GM23338 (cell line): ENCODE measurements around the gene ZCCHC17. TPM values are rescaled to one million over a fixed set of nuclear protein-coding genes. Genes with fewer than 3 reads are reported as not detected.
A peak's percentile ranks its signal among the peaks of the same experiment; 100 is the strongest.

Experiments used
- ATAC-seq: fragments of 200-7000 bp; cut with Tn5 transposase; 3 replicates; pipeline ENCODE4 v1.9.1; 2020
- DNase-seq: peaks from one replicate; pipeline ENCODE4 v3.0.0-alpha.2; 2015; ENCODE audit warnings: low spot score
- H2AFZ ChIP-seq: fragments of 200-600 bp; sonication (generic); 2 replicates; pipeline ENCODE4 v1.8.0; 2016; ENCODE audit warnings: antibody characterized with exemption, mild to moderate bottlenecking, moderate library complexity
- H3F3A ChIP-seq: fragments of 200-600 bp; sonication (generic); replicated peaks from 2 replicates; pipeline ENCODE4 v1.8.0; 2017; ENCODE audit warnings: antibody characterized with exemption, mixed run types, low read depth
- H3K27ac ChIP-seq: fragments of 200-600 bp; sonication (generic); 2 replicates; pipeline ENCODE4 v1.6.1; 2016; ENCODE audit warnings: low read depth
- H3K27me3 ChIP-seq: fragments of 200-600 bp; sonication (generic); 2 replicates; pipeline ENCODE4 v1.8.0; 2016; ENCODE audit warnings: mild to moderate bottlenecking, mixed run types, moderate library complexity; ENCODE audit not compliant: insufficient read depth
- H3K36me3 ChIP-seq: fragments of 200-600 bp; sonication (generic); 2 replicates; pipeline ENCODE4 v1.8.0; 2016; ENCODE audit warnings: mild to moderate bottlenecking; ENCODE audit not compliant: insufficient read depth
- H3K4me1 ChIP-seq: fragments of 200-600 bp; sonication (generic); 2 replicates; pipeline ENCODE4 v1.8.0; 2016; ENCODE audit warnings: mild to moderate bottlenecking, moderate library complexity; ENCODE audit not compliant: insufficient read depth
- H3K4me2 ChIP-seq: fragments of 200-600 bp; sonication (generic); 2 replicates; pipeline ENCODE4 v1.7.1; 2017; ENCODE audit warnings: mixed run types
- H3K4me3 ChIP-seq: fragments of 200-600 bp; sonication (generic); 2 replicates; pipeline ENCODE4 v1.6.1; 2016; ENCODE audit warnings: mixed run types
- H3K79me2 ChIP-seq: fragments of 200-600 bp; sonication (generic); replicated peaks from 2 replicates; pipeline ENCODE4 v1.8.0; 2017; ENCODE audit warnings: mild to moderate bottlenecking; ENCODE audit not compliant: insufficient read depth
- H3K9me2 ChIP-seq: fragments of 200-600 bp; sonication (generic); 2 replicates; pipeline ENCODE4 v1.8.0; 2017; ENCODE audit not compliant: insufficient read depth
- H4K20me1 ChIP-seq: fragments of 200-600 bp; sonication (generic); replicated peaks from 2 replicates; pipeline ENCODE4 v1.8.0; 2017; ENCODE audit warnings: mild to moderate bottlenecking; ENCODE audit not compliant: insufficient read depth
- H3K27ac Mint-ChIP-seq: 2 replicates; pipeline ENCODE4 v1.8.0; 2020; ENCODE audit warnings: inconsistent platforms, mild to moderate bottlenecking, moderate library complexity, mixed read lengths
- H3K27me3 Mint-ChIP-seq: 3 replicates; pipeline ENCODE4 v1.8.0; 2022; ENCODE audit warnings: low read depth, mild to moderate bottlenecking, moderate library complexity, mixed read lengths, inconsistent platforms; ENCODE audit not compliant: insufficient read depth, poor library complexity
- H3K36me3 Mint-ChIP-seq: 3 replicates; pipeline ENCODE4 v1.8.0; 2021; ENCODE audit warnings: low read depth, mild to moderate bottlenecking, inconsistent platforms, moderate library complexity, mixed read lengths
- H3K4me1 Mint-ChIP-seq: 3 replicates; pipeline ENCODE4 v1.8.0; 2020; ENCODE audit warnings: mild to moderate bottlenecking, inconsistent platforms, mixed read lengths
- H3K4me3 Mint-ChIP-seq: 3 replicates; pipeline ENCODE4 v1.8.0; 2021; ENCODE audit warnings: moderate library complexity, mild to moderate bottlenecking, inconsistent platforms, mixed read lengths
- H3K9me3 Mint-ChIP-seq: 3 replicates; pipeline ENCODE4 v1.8.0; 2020; ENCODE audit warnings: moderate library complexity, mild to moderate bottlenecking, inconsistent platforms, mixed read lengths
- CTCF ChIP-seq, 2 experiments: fragments of 200-600 bp in 1 of 2; sonication (generic) in 1 of 2; conservative IDR thresholded peaks; 2 replicates each; pipeline versions ENCODE4 v1.5.1 to v1.6.1; 2016 to 2017; ENCODE audit warnings: antibody characterized with exemption in 2 of 2, low read depth in 2 of 2, mild to moderate bottlenecking in 2 of 2, moderate library complexity in 1 of 2
- EZH2 ChIP-seq: fragments of 200-600 bp; sonication (generic); IDR thresholded peaks from one replicate; pipeline ENCODE4 v1.8.0; 2017; ENCODE audit warnings: antibody characterized with exemption, mild to moderate bottlenecking, low read depth; ENCODE audit not compliant: unreplicated experiment
- JUNB ChIP-seq: IDR thresholded peaks from one replicate; pipeline ENCODE4 v1.6.1; 2016; ENCODE audit warnings: antibody characterized with exemption; ENCODE audit not compliant: unreplicated experiment
- POLR2AphosphoS5 ChIP-seq: IDR thresholded peaks from 2 replicates; pipeline ENCODE4 v1.6.1; 2016; ENCODE audit warnings: antibody characterized with exemption, low read depth
- REST ChIP-seq: IDR thresholded peaks from one replicate; pipeline ENCODE4 v1.6.1; 2018; ENCODE audit warnings: antibody characterized with exemption; ENCODE audit not compliant: unreplicated experiment
- STAT1 ChIP-seq: IDR thresholded peaks from one replicate; pipeline ENCODE4 v1.6.1; 2016; ENCODE audit warnings: antibody characterized with exemption; ENCODE audit not compliant: unreplicated experiment
- polyA plus RNA-seq: library from polyadenylated mRNA; unstranded; fragments of >200 nt; fragmentation: Nextera tagmentation; extraction: Ambion mirVana; gene quantifications from 2 replicates; pipeline ENCODE4 v1.2.1, GENCODE V29; 2016
- total RNA-seq: library from RNA; depleted of rRNA; stranded (reverse); fragments of >200 nt; shearing (Covaris generic); gene quantifications from 2 replicates; pipeline ENCODE4 v1.2.3, GENCODE V29; 2014
- TF ChIP-seq, protein P1 (sequence below): IDR thresholded peaks from 2 replicates; pipeline ENCODE4 v1.6.1; 2016; ENCODE audit warnings: antibody characterized with exemption

The ZCCHC17 gene
- total and polyA plus RNA-seq, 2 experiments from 2014 or later: 40.1 to 134 TPM

DNA sequence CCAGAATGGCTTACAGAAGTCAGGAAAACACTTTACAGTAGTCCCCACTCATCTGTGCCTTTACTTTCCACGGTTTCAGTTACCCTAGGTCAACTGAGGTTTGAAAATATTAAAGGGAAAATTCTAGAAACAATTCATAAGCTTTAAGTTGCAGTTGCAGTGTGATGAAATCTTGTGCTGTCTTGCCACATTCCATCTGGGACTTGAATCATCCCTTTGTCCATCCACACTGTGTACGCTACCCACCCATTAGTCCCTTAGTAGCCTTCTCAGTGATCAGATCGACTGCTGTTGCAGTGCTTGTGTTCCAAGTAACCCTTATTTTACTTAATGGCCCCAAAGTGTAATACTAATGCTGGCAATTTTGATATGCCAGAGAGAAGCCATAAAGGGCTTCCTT, 30.5 kb downstream of the ZCCHC17 start:
- Histone ChIP-seq H3K4me1 (no peaks in the 10 kb centered on the region), H3K79me2 (no peaks in the 10 kb centered on the region), H3K27me3 (no peaks in the 10 kb centered on the region), H3K4me2 (no peak overlapping the region), H3K9me2 (no peaks in the 10 kb centered on the region), H3F3A (no peaks in the 10 kb centered on the region), H3K27ac (peak overlapping the region; percentile 40; the same call in 1 of the 2 replicates), H3K36me3 (no peaks in the 10 kb centered on the region), H3K4me3 (no peak overlapping the region), H2AFZ (no peak overlapping the region), H4K20me1 (peaks cover 8% of the 10 kb centered on the region; the same call in 1 of the 2 replicates)
- Mint-ChIP-seq H3K9me3 (no peaks in the 10 kb centered on the region), H3K27ac (peak overlapping the region; percentile 74; the same call in 1 of the 2 replicates), H3K4me3 (no peak overlapping the region), H3K36me3 (peaks cover 19% of the 10 kb centered on the region), H3K4me1 (peaks cover 2% of the 10 kb centered on the region; the same call in 2 of the 3 replicates), H3K27me3 (no peaks in the 10 kb centered on the region)
- DNase-seq (no peak), ATAC-seq (no peak)
- TF ChIP-seq EZH2: no peak
- TF ChIP-seq, protein P1, sequence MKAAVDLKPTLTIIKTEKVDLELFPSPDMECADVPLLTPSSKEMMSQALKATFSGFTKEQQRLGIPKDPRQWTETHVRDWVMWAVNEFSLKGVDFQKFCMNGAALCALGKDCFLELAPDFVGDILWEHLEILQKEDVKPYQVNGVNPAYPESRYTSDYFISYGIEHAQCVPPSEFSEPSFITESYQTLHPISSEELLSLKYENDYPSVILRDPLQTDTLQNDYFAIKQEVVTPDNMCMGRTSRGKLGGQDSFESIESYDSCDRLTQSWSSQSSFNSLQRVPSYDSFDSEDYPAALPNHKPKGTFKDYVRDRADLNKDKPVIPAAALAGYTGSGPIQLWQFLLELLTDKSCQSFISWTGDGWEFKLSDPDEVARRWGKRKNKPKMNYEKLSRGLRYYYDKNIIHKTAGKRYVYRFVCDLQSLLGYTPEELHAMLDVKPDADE: no peak

DNA sequence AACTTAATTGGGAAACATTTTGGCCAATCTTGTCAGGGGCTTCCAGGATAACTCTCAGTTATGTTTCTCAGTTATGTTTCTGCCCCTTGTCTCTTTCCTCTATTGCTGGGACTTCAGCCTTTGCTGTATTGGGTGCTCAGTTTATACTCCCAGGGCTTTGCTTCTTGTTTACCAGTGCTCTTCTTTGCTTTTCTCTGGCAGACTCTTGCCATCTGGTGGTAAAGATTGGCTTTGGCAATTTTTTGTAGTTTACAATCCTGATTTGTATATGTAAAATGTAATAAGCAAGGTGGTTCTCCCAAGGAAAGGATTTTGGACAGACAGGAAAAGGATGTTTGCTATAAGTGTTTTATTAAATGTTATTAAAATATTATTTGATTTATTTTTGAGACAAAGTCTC, 38.2 kb downstream of the ZCCHC17 start:
- Mint-ChIP-seq H3K36me3 (peaks cover 13% of the 10 kb centered on the region; the same call in 2 of the 3 replicates), H3K4me1 (peaks cover 2% of the 10 kb centered on the region; the same call in 1 of the 3 replicates), H3K27ac (no peak overlapping the region), H3K4me3 (no peak overlapping the region), H3K27me3 (no peaks in the 10 kb centered on the region), H3K9me3 (no peaks in the 10 kb centered on the region)
- peak; percentile 53 to 64 for TF ChIP-seq CTCF (conservative IDR thresholded peaks at IDR 0.05; ENCODE audit: low read depth in 2 of 2)
- TF ChIP-seq STAT1: no peak
- no peak for TF ChIP-seq POLR2AphosphoS5
- TF ChIP-seq JUNB: no peak
- Histone ChIP-seq H3K4me2 (no peak overlapping the region), H3F3A (no peaks in the 10 kb centered on the region), H3K4me3 (no peak overlapping the region), H4K20me1 (no peaks in the 10 kb centered on the region), H3K9me2 (no peaks in the 10 kb centered on the region), H3K79me2 (no peaks in the 10 kb centered on the region), H3K27ac (no peak overlapping the region), H2AFZ (no peak overlapping the region), H3K36me3 (no peaks in the 10 kb centered on the region), H3K27me3 (no peaks in the 10 kb centered on the region), H3K4me1 (no peaks in the 10 kb centered on the region)
- DNase-seq: peak; percentile 65
- ATAC-seq: peak; percentile 71

GRCh38 chr1:31336687-31337467, 40.0 kb downstream of the ZCCHC17 start:
- no peak overlapping the region for H3K27ac Mint-ChIP-seq
- H2AFZ ChIP-seq: no peak overlapping the region
- no peaks in the 10 kb centered on the region for H4K20me1 ChIP-seq
- H3K4me1 ChIP-seq: no peaks in the 10 kb centered on the region
- DNase-seq (no peak), ATAC-seq (no peak)
- no peak overlapping the region for H3K4me2 ChIP-seq
- no peaks in the 10 kb centered on the region for H3K79me2 ChIP-seq
- no peaks in the 10 kb centered on the region for H3K27me3 ChIP-seq
- H3K4me3 ChIP-seq: no peak overlapping the region
- H3K4me3 Mint-ChIP-seq: no peak overlapping the region
- peaks cover 2% of the 10 kb centered on the region; the same call in 1 of the 3 replicates for H3K4me1 Mint-ChIP-seq
- H3K9me3 Mint-ChIP-seq: no peaks in the 10 kb centered on the region
- peaks cover 10% of the 10 kb centered on the region; the same call in 2 of the 3 replicates for H3K36me3 Mint-ChIP-seq
- no peaks in the 10 kb centered on the region for H3K36me3 ChIP-seq
- no peaks in the 10 kb centered on the region for H3F3A ChIP-seq
- H3K9me2 ChIP-seq: no peaks in the 10 kb centered on the region
- no peaks in the 10 kb centered on the region for H3K27me3 Mint-ChIP-seq
- no peak overlapping the region for H3K27ac ChIP-seq
- TF ChIP-seq REST (no peak), CTCF (conservative IDR thresholded peaks at IDR 0.05; ENCODE audit: low read depth in 2 of 2) (no peak), POLR2AphosphoS5 (no peak)
- TF ChIP-seq, protein P1: no peak
